Tongue (tissue), 2 donors: Measurements from ENCODE around the gene SMIM36. TPM values are rescaled to one million over a fixed set of nuclear protein-coding genes. Genes with fewer than 3 reads are reported as not detected.
A peak's percentile ranks its signal among the peaks of the same experiment; 100 is the strongest.
"Not testable (repeated sequence)": the region's sequence is repeated elsewhere in the genome, so short reads cannot be mapped to it uniquely, and the experiment has no call there.

ENCODE experiments used
- DNase-seq: peaks from one replicate; pipeline ENCODE4 v3.0.0-alpha.2; 2015
- total RNA-seq: library from RNA; depleted of rRNA; stranded (reverse); fragments of >200 nt; gene quantifications from one replicate; pipeline ENCODE4 v1.2.3, GENCODE V29; 2014

SMIM36 gene
- total RNA-seq, 1 donor from 2014 or later = not detected

DNA sequence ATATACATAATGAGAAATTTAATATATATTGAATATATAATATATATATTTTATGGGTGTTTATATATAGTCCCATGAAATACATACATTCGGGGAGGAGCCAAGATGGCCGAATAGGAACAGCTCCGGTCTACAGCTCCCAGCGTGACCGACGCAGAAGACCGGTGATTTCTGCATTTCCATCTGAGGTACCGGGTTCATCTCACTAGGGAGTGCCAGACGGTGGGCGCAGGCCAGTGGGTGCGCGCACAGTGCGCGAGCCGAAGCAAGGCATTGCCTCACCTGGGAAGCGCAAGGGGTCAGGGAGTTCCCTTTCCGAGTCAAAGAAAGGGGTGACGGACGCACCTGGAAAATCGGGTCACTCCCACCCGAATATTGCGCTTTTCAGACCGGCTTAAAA is 9.6 kb downstream of the SMIM36 start:
- not testable (repeated sequence) for DNase-seq

DNA sequence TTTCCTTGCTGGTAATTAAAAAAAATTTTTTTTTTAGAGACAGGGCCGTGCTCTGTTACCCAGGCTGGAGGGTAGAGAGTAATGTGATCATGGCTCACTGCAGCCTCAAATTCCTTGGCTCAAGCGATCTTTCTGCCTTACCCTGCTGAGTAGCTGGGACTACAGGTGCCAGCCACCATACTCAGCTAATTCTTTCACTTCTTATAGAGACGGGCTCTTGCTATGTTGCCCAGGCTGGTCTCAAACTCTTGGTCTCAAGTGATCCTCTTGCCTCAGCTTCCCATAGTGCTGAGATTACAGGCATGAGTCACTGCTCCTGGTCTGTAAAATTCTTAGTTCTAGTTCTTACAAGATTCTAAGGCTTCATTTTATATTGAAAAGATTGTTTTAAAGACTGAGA is 11.1 kb downstream of the SMIM36 start:
- DNase-seq = no peak

DNA sequence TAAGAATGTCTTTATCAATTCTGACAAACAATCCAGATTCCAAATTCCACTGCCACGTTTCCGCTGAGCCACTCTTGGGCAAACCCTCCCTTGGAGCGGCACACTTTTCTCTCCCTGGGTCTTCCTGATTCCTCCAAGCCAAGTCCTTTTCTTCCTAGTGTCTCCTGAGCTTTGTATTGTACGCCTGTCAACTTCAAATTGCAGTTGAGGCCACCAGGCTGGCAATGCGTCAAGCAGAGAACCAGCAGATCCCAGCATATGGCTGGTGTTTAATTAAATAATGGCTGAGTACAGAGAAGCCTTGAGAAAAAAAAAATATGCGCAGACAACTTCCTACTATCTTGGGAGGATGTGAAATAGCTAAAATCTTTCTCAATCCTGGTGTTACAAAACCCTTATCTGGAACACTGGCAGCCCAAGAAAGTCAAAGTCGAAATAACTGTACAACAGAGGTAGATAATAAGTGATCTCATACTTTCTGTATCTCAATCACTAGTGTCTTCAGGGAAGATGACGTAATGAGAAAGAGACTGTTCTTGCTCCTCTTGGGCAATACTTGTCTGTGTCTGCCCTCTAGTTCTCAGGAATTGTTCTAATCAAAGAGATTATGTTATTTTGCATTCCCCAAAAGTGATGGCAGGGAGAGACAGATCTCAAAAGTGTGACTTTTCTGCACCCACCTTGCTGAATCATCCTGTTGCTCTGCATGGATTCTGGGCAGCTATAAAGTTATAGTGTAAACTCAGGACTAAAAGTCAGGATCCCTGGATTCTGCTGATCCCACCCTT is 15.0 kb downstream of the SMIM36 start:
- no peak for DNase-seq

DNA sequence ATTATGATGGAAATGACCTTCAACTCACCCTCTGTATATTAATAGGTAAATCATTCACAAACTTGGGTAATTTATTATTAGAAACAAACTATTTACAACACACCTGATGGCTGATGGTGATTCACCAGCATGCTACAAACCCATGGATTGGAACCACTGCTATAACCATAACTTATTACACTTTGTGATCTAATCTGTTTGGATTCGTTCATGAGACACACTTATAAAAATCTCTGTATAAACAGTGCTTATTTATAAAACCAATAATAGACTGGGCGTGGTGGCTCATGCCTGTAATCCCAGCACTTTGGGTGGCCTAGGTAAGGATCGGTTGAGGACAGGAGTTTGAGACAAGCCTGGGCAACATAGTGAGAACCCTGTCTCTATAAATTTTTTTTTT is 16.0 kb downstream of the SMIM36 start:
- peak; percentile 26 for DNase-seq

DNA sequence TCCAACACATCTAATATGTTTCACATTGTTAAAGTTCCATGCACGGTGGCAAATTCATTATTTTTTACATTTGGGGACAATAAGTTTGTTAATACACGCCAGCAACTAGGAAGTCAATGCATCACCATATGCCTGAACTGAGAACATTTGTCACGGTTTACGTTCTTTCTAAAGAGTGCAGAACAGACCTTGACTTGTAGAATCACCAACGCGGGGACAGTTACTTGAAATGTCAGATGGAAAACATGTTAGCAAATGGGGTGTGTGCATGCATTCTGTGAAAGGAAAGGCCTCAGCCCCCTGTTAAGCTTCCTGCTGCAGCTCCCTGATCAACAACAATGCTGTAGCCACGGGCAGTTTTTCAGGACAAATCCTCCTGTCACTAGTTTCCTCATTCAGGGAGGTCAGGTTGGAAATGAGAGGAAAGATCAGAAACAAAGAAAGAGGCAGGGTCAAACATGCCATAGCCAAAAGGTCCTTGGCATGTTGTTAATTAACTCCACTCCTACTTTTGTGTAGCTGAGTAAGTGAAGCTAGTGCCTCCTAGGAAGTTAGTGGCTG is 18.4 kb downstream of the SMIM36 start:
- DNase-seq = no peak

DNA sequence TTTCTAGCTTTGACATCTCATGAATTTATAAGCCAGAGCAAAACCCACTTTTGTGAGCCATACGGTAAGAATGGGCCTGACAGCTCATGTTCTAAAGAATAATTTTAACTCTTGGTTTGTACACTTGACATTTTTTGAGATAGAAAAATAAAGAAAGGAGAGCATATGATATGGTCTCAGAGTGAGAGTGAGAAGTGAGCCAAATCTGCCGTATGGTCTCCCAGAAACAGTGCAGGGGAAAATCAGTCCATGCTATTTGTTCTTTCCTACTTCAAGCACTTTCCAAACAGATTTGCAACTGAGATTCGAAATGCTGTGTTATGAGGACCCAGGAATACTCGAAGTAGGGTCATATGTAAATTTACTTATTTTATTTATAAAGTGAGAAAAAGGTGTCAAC is 20.9 kb downstream of the SMIM36 start:
- no peak for DNase-seq

DNA sequence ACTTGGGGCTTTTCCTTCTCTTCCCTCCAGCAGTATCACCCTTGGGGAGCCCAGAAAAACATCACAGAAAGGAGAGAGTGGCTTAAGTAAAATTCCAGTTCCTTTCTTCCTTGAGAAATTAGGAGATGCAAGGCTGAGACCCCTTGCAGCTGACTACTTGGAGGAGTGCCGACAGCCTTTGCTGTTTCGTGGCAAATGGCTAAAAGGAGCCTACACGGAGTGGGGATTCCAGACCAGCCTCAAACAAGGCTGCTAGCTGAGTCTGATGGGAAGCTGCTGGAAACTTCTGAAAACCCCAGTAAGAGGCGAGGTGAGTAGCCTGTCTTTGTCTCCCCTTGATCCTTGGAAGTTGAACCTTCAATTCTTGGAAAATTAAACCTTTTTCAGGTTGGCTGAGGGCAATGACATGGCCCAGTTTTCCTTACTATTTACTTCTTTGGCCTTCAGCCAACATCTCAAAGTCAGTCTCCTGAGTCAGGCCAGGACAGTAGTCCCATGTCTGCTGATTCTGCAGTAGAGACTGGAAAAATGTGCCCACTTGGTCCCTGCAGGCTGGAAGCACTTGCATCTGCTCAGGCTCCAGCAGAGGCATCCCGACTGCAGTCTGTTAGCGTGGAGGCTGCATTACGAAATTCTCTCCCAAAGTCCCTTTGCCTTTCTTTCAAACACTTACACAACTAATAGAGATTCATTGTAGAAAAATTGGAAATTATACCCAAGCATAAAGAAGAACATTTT is 23.4 kb downstream of the SMIM36 start:
- no peak for DNase-seq

DNA sequence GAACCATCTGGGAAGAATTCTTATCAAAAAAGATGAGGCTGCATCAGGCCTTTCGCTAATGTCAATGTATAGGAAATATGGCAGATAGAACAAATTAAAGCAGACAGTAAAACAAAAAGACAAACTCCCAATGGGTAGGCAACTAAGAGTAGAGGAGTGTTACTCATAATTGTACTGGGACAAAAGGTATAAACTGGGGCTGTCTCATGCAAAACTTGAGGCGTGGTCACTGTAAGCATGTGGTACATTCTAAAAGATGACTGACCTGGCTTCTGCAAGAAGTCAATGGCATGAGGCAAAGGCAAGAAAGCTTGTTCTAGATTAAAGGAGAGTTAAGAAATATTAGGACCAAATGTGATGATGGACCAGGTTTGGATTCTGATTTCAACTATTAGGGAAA is 26.7 kb downstream of the SMIM36 start:
- DNase-seq = no peak

DNA sequence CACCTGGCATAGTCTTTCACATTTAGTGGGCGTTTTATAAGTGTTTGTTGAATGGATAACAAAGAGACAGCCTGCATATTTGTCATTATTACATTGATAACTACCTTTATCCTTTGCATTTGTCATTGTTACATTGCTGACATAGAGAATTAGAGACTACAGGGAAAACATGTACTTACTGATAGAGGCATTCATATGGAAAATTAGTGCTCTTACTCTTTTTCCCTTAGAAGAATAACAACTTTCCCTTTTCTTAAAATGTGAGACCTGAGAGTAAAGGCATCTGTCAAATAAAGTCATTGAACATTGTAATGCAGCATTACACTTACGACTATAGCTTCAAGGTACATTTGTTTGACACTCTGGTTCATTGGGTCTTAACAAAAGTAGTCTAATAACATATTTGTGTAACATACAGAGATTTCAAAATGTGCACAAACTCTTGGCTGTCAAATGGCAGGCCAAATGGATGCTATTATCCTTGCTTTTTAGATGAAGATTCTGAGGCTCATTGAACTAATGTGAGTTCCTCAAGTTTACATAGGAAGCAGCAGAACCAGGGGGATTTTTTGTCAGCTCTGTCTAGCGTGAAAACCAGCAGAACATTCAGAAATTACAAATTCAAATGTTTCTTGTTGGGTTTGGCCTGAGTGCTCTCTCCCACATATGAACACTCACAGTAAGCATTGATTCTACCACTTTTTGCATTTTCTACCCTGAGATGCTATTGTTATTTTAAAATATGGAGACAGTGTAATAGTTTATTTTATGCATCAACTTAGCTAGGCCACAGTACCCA is 28.5 kb downstream of the SMIM36 start:
- DNase-seq = no peak

DNA sequence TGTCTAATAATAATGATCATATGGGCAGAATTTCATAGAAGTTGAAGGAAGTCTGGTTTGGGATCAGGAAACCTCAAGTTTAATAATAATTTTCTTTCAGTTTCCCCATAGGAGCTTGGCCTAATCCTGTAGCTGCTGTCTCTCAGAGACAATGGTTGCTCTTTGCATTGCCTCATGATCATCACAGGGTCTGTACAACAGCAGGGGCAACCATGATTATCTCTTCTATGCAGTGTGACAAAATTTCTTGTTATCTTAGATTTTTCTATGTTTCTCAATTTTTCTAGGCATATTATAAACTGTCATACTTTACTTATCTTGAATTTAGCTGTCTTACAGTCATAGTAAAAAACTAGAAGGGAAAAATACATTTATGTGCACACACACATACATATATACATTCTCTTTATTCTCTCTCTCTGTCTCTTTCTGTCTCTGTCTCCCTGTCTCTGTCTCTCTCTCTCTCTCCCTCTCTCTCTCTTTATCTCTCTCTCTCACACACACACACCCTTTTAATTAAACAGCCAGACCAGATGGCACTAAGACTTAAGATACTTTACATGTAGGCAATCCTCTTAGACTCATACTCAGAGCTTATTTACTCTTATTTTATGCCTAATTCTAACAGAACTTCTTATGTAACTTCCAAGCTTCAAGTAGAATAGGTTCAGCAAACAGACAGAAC is 30.5 kb downstream of the SMIM36 start:
- no peak for DNase-seq

DNA sequence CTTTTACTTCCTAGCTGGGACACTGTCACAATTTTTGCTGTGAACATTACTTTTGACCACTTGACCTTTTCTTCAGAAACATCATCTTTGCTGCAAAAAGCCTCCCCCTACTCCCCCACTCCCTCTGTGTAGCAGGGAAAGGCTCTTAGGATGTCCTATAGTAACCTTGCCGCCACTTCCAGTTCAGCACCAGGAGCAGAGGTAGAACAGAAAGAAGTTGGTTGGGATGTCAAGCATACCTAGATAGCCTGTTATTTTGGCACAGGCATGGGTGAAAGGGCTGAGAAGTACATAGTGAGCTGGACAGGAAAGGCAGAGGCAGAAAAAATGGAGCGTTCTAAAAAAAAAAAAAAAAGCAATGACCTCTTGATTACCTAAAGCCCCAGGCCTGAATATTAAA is 31.3 kb downstream of the SMIM36 start:
- DNase-seq = no peak

DNA sequence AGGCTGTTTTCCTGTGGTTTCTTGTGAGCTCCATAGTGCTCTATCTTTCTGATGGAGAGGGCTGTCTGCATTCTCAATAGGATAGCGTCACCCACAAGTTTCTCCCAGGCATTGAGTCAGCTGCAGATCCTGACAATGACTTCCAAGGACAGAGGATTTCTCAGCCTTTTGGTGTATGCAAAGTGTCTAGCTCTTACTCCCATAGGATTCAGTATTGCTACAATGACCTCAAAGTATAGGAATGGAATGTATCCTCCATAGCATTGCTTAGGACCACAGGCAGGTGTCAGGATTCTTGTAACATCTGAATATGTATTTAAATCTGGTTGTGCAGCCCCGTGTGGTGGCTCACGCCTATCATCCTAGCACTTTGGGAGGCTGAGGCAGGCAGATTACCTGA is 32.3 kb downstream of the SMIM36 start:
- no peak for DNase-seq

DNA sequence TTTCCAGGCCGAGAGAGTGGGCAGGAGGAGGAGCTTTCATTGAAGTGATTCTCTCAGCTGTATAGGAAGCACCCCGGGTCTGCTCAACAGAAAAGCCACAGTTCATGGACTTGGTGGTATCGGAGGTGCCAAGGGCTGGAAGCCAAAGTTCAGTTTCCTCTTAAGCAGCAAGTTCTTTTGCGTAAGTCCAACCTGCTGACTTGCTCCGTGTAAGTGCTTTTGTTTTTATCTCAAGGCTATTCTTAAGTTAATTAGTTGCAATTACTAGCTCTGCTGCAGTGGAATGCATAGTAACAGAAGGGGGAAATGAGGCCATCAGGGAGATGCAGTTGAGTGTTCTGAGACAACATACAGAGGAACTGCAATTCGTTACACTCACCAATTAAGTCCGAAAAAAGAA is 44.6 kb downstream of the SMIM36 start:
- DNase-seq = no peak

DNA sequence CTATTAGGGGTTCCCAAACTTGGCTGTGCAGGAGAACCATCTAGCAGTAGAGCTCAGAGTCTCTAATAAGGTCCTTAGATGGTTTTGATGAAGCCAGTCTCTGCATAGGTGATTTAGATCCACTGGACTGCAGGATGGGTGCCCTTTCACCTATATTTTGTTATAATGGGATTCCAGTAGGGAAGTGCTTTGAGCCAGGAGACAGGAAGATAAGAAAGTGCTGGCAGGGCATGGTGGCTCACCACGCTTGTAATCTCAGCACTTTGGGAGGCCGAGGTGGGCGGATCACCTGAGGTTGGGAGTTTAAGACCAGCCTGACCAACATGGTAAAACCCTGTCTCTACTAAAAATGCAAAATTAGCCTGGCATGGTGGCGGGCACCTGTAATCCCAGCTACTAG is 45.5 kb downstream of the SMIM36 start:
- not testable (repeated sequence) for DNase-seq

DNA sequence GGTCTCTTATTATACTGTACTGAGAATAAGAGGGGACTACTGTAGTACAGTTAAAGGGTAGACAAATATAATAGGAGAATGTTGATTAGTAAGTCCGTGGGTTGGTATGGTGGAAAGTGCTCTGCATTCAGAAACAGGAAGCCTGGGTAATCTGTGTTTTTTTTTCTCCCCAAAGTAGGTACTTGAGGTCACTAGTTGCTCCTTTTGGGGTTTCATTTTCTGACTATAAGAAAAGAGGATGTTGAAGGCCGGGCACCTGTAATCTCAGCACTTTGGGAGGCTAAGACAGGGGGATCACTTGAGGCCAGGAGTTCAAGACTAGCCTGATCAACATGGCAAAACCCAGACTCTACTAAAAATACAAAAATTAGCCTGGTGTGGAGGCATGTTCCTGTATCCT is 47.7 kb downstream of the SMIM36 start:
- DNase-seq = no peak

DNA sequence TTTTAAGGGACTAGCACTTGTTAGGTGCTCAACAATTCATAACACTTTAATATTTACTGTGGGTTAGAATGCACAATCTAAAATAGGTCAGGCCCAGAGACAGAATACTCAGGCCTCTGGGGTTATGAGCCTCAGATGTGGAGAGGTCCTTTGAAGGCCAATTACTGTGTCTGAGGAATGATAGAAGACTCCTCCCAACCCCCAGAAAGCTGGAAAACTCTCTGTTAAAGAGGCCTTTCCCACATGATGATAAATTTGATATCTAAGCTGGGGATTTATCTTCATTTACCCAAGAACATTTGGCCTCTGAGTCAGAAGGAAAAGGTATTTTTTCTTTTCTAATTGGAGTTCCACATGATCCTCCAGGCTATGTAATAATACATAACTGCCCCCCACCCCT is 48.5 kb downstream of the SMIM36 start:
- no peak for DNase-seq

DNA sequence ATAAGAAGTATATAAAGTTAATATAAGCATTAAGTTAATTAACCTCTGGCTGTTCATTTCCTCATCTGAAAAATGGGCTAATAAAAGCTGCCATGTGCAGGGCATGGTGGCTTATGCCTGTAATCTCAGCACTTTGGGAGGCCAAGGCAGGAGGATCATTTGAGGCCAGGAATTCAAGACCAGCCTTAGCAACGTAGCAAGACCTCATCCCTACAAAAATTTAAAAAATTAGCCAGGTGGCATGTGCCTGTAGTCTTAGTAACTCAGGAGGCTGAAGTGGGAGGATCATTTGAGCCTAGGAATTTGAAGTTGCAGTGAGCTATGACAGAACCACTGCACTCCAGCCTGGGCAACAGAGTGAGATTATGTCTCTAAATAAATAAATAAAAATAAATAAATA is 49.0 kb downstream of the SMIM36 start:
- no peak for DNase-seq

DNA sequence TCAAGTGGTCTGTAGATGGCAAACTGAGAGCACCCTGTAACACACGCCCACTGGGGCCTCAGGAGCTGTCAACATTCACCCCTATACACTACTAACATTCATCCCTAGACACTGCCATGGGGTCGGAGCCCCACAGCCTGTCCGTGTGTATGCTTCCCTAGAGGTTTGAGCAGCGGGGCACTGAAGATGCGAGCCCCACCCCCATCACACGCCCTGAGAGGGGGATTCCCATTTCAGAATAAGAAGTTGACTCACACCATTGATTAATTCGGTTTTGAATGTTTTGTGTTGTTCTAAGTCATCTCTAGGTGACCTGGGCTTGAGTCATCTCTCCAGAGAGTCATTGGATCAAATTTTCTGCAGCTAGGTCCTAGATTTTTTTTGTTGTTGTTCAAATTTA is 52.3 kb downstream of the SMIM36 start:
- DNase-seq = no peak

DNA sequence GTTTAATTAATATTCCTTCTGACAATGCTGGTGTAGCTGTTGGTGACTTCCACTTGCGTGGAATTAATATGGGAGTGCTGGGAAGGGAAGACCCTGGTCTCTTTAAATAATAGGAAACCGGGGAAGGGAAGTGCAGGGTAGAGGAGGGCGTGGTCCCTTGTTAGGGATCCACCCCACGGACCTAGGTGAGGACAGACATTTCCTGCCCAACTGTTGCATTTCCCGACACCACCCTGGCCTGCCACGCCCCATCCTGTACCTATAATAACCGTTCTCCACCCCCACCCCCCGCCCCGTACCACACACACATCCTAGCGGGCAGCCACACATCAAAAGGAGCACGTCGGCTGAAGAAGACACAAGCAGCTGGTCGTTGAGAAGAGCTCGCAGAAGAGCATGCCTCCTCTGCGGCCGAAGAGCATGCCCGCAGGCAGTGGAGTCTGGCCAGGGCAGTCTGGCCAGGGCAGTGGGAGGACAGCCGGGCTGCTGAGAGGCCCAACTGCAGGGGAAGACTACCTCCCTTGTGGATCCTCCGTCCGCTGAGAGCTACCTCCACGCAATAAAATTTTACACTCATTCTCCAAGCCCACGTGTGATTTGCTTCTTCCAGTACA is 52.9 kb downstream of the SMIM36 start:
- DNase-seq = no peak

DNA sequence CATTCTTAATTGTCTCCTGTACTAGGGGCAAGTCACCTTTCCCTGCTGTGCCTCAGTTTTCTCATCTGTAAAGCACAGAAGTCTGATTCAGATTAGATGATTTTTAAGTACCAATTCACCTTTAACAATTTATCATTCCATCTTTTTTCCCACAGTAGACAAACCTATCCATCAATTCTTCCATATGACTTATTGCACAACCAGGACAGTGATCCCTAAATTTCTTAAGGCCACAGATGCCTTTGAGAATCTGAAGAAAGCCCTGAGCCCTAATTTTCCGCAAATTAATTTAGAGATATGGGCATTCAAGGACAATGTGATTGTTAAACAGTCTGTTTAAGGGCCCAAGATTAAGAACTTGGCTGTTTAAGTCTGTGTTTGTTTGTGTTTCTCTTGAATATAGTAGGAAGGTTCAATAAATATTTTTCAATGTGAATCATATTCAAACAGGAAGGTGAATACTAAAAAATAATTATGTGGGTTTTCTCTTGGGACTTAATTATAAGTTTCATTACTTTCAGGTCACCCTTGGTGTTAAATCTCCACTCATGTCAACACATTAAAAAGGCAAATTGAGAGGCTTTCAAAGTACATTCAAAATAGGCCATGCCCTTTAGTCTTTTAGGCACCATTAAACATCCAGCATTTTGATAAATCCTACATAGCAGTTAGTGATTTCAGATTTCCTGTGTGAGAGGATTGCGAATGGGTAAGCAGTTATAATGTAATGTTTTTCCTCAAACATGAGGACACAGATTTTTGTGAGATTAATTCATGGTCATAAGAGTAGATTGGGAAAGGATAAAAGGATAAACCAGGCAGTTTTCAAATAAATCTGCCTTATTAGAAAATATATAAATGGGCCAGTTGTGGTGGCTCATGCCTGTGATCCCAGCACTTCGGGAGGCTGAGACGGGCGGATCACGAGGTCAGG is 54.7 kb downstream of the SMIM36 start:
- no peak for DNase-seq
